KMS-11 (cell line): Measurements from ENCODE around the gene SLC2A9.

Experiments
- H2AFZ ChIP-seq: fragments of 200-600 bp; sonication (generic); 2 replicates; pipeline ENCODE4 v1.6.1; 2016; ENCODE audit warnings: antibody characterized with exemption, mixed run types, low read depth
- H3K27ac ChIP-seq: fragments of 200-600 bp; sonication (generic); 2 replicates; pipeline ENCODE4 v1.6.1; 2016; ENCODE audit warnings: mild to moderate bottlenecking, mixed run types
- H3K27me3 ChIP-seq: fragments of 200-600 bp; sonication (generic); 2 replicates; pipeline ENCODE4 v1.6.1; 2017; ENCODE audit warnings: mild to moderate bottlenecking, low read depth, mixed run types, moderate library complexity; ENCODE audit not compliant: insufficient read depth
- H3K36me3 ChIP-seq: fragments of 200-600 bp; sonication (generic); 2 replicates; pipeline ENCODE4 v1.6.1; 2017; ENCODE audit warnings: mild to moderate bottlenecking, mixed run types; ENCODE audit not compliant: insufficient read depth
- H3K4me1 ChIP-seq: fragments of 200-600 bp; sonication (generic); 2 replicates; pipeline ENCODE4 v1.6.1; 2016; ENCODE audit warnings: mild to moderate bottlenecking, low read depth, mixed run types; ENCODE audit not compliant: poor library complexity, severe bottlenecking
- H3K4me2 ChIP-seq: fragments of 200-600 bp; sonication (generic); 2 replicates; pipeline ENCODE4 v1.7.0; 2016; ENCODE audit warnings: mild to moderate bottlenecking, mixed run types
- H3K4me3 ChIP-seq: fragments of 200-600 bp; sonication (generic); IDR thresholded peaks from 2 replicates; pipeline ENCODE4 v1.6.1; 2017; ENCODE audit warnings: low read depth, low read length, mixed read lengths; ENCODE audit not compliant: insufficient read depth
- H3K79me2 ChIP-seq: fragments of 200-600 bp; sonication (generic); 2 replicates; pipeline ENCODE4 v1.6.1; 2016; ENCODE audit warnings: low read depth, mixed run types; ENCODE audit not compliant: insufficient read depth
- H3K9ac ChIP-seq: fragments of 200-600 bp; sonication (generic); 2 replicates; pipeline ENCODE4 v1.6.1; 2016; ENCODE audit warnings: mild to moderate bottlenecking, mixed run types
- H4K20me1 ChIP-seq: fragments of 200-600 bp; sonication (generic); 2 replicates; pipeline ENCODE4 v1.6.1; 2016; ENCODE audit warnings: mild to moderate bottlenecking, mixed run types; ENCODE audit not compliant: insufficient read depth
- CTCF ChIP-seq: fragments of 200-600 bp; sonication (generic); conservative IDR thresholded peaks from 2 replicates; pipeline ENCODE4 v1.6.1; 2017; ENCODE audit warnings: low read depth, mild to moderate bottlenecking, antibody characterized with exemption, low read length, moderate library complexity, mixed read lengths

The SLC2A9 gene

GRCh38 chr4:10025230-10025806 lies 4.0 kb upstream of the SLC2A9 start:
- Histone ChIP-seq H4K20me1 (no peaks in the 10 kb centered on the region), H3K79me2 (no peaks in the 10 kb centered on the region), H3K27ac (no peak overlapping the region), H3K27me3 (no peaks in the 10 kb centered on the region), H3K36me3 (no peaks in the 10 kb centered on the region), H3K4me3 (no peak overlapping the region), H2AFZ (no peak overlapping the region), H3K9ac (no peak overlapping the region), H3K4me2 (no peak overlapping the region), H3K4me1 (no peaks in the 10 kb centered on the region)
- TF ChIP-seq CTCF = no peak

- no peak overlapping the region for H3K4me3 ChIP-seq
- no peak for TF ChIP-seq CTCF
- no peak overlapping the region for H3K9ac ChIP-seq
- no peaks in the 10 kb centered on the region for H3K27me3 ChIP-seq
- no peak overlapping the region for H3K4me2 ChIP-seq
- H3K4me1 ChIP-seq = no peaks in the 10 kb centered on the region
- H3K36me3 ChIP-seq = no peaks in the 10 kb centered on the region
- no peaks in the 10 kb centered on the region for H4K20me1 ChIP-seq
- no peak overlapping the region for H3K27ac ChIP-seq
- H3K79me2 ChIP-seq = no peaks in the 10 kb centered on the region
- no peak overlapping the region for H2AFZ ChIP-seq
These were observed 3.0 kb upstream of the SLC2A9 start for GRCh38 chr4:10024303-10024702.

GRCh38 chr4:10023806-10024205 lies 2.5 kb upstream of the SLC2A9 start:
- Histone ChIP-seq H2AFZ (no peak overlapping the region), H3K9ac (no peak overlapping the region), H3K36me3 (no peaks in the 10 kb centered on the region), H3K79me2 (no peaks in the 10 kb centered on the region), H3K27ac (no peak overlapping the region), H4K20me1 (no peaks in the 10 kb centered on the region), H3K4me1 (no peaks in the 10 kb centered on the region), H3K4me3 (no peak overlapping the region), H3K27me3 (no peaks in the 10 kb centered on the region), H3K4me2 (no peak overlapping the region)
- TF ChIP-seq CTCF = no peak

- H3K4me1 ChIP-seq = no peaks in the 10 kb centered on the region
- H2AFZ ChIP-seq = no peak overlapping the region
- TF ChIP-seq CTCF = no peak
- H3K79me2 ChIP-seq = no peaks in the 10 kb centered on the region
- no peaks in the 10 kb centered on the region for H3K36me3 ChIP-seq
- H3K4me3 ChIP-seq = no peak overlapping the region
- no peak overlapping the region for H3K4me2 ChIP-seq
- no peaks in the 10 kb centered on the region for H4K20me1 ChIP-seq
- no peaks in the 10 kb centered on the region for H3K27me3 ChIP-seq
- H3K27ac ChIP-seq = no peak overlapping the region
- no peak overlapping the region for H3K9ac ChIP-seq
These were observed 1.7 kb upstream of the SLC2A9 start for GRCh38 chr4:10023050-10023419.
